ENCODE data around the gene CDH6. TPM values are rescaled to one million over a fixed set of nuclear protein-coding genes. Genes with fewer than 3 reads are reported as not detected.
"Not testable (repeated sequence)": the region's sequence is repeated elsewhere in the genome, so short reads cannot be mapped to it uniquely, and the experiment has no call there.

The CDH6 gene
- total RNA-seq, 1 experiment from 2014 or later = 5.3 TPM

DNA sequence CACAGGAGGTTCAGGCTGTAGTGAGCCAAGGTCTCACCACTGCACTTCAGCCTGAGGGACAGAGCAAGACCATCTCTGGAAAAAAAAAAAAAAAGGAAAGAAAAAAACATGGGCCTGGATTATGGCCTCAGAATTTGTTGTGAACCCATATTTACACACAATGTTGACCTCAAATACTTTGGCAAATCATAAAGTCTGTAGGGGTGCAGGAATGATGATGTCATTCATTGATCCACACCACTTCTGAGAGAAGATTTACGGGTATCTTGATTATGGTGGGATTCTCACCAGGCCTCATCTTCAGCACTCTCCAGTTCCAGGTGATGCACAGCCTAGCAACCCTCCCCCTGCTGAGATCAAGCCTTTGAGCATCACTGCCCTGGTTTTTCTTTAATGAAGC, 156.9 kb downstream of the CDH6 start:
- Histone ChIP-seq H3K36me3 (replicated peaks; ENCODE audit: control insufficient read depth, insufficient read depth, low read length) (no peaks in the 10 kb centered on the region), H3K4me3 (ENCODE audit: insufficient read depth, low read depth, low read length) (no peak overlapping the region), H3K27me3 (ENCODE audit: control insufficient read depth, insufficient read depth, low read length) (no peaks in the 10 kb centered on the region)
- DNase-seq = no peak

DNA sequence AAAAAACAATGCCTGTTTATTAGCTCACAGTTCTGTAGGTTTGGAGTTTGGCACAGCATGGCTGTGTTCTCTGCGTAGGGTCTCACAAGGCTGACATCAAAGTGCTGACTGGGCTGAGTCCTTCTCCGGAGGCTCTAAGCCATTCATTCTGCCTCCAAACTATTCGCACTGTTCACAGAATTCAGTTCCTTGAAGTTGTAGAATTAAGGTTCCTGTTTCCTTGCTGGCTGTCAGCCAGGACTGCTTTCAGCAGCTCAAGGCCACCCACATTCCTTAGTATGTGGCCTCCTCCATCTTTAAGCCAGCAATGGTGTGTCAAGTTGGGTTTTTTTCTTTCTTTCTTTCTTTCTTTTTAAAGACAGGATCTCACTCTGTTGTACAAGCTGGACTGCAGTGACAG, 161.9 kb downstream of the CDH6 start:
- H3K4me3 ChIP-seq (ENCODE audit: insufficient read depth, low read depth, low read length) = no peak overlapping the region
- no peaks in the 10 kb centered on the region for H3K36me3 ChIP-seq (replicated peaks; ENCODE audit: control insufficient read depth, insufficient read depth, low read length)
- DNase-seq = no peak
- no peaks in the 10 kb centered on the region for H3K27me3 ChIP-seq (ENCODE audit: control insufficient read depth, insufficient read depth, low read length)

DNA sequence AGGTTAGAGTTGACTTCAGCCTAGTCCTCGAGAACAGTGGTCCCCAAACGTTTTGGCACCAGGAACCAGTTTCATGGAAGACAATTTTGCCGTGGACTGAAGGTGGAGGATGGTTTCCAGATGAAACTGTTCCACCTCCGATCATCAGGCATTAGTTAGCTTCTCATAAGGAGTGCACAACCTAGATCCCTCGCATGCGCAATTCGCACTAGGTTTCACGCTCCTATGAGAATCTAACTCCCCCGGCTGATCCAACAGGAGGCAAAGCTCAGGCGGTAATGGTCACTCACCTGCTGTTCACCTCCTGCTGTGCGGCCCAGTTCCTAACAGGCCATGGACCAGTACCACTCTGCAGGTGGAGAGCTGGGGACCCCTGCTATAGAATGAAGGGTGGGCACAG, 163.6 kb downstream of the CDH6 start:
- no peak for DNase-seq
- no peaks in the 10 kb centered on the region for H3K36me3 ChIP-seq (replicated peaks; ENCODE audit: control insufficient read depth, insufficient read depth, low read length)
- no peaks in the 10 kb centered on the region for H3K27me3 ChIP-seq (ENCODE audit: control insufficient read depth, insufficient read depth, low read length)
- H3K4me3 ChIP-seq (ENCODE audit: insufficient read depth, low read depth, low read length) = no peak overlapping the region

DNA sequence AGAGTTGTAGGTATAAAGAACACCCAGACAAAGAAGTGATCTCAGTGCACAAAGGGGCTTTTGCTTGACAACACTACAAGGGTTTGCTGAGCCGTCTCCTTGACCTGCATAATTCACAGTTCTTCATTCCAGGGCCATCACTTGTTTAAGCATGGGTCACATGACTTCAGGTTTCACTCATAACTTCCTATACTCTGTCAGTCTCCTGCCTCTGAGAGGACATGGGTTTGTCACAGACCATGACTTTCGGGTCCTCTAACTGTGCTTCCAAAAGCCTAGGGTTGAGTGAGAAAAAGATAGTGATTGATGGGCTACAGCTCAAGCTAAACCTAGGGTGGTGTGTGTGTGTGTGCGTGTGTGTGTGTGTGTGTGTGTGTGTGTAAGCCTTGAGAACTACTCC, 166.4 kb downstream of the CDH6 start:
- DNase-seq = no peak
- H3K36me3 ChIP-seq (replicated peaks; ENCODE audit: control insufficient read depth, insufficient read depth, low read length) = no peaks in the 10 kb centered on the region
- no peak overlapping the region for H3K4me3 ChIP-seq (ENCODE audit: insufficient read depth, low read depth, low read length)
- H3K27me3 ChIP-seq (ENCODE audit: control insufficient read depth, insufficient read depth, low read length) = no peaks in the 10 kb centered on the region

DNA sequence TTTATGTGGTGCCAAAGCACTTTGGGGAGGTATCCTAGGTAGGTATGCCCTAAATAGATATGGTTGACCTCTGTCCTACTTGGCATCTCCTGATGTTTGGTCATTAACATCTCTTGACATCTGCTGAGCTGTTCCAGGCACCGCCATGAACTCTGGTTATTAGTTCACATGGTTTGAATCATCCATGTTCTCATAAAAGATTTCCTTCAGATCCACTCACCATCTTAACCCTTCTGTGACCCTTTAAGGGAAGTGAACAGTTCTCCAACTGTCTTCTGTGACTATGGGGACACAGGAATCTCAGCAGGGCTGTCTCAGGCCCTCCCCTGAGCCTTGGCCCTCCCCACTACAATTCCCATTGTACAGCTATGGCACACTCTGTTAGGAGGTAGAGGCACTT, 167.7 kb downstream of the CDH6 start:
- H3K4me3 ChIP-seq (ENCODE audit: insufficient read depth, low read depth, low read length) = no peak overlapping the region
- H3K36me3 ChIP-seq (replicated peaks; ENCODE audit: control insufficient read depth, insufficient read depth, low read length) = no peaks in the 10 kb centered on the region
- H3K27me3 ChIP-seq (ENCODE audit: control insufficient read depth, insufficient read depth, low read length) = no peaks in the 10 kb centered on the region
- no peak for DNase-seq

DNA sequence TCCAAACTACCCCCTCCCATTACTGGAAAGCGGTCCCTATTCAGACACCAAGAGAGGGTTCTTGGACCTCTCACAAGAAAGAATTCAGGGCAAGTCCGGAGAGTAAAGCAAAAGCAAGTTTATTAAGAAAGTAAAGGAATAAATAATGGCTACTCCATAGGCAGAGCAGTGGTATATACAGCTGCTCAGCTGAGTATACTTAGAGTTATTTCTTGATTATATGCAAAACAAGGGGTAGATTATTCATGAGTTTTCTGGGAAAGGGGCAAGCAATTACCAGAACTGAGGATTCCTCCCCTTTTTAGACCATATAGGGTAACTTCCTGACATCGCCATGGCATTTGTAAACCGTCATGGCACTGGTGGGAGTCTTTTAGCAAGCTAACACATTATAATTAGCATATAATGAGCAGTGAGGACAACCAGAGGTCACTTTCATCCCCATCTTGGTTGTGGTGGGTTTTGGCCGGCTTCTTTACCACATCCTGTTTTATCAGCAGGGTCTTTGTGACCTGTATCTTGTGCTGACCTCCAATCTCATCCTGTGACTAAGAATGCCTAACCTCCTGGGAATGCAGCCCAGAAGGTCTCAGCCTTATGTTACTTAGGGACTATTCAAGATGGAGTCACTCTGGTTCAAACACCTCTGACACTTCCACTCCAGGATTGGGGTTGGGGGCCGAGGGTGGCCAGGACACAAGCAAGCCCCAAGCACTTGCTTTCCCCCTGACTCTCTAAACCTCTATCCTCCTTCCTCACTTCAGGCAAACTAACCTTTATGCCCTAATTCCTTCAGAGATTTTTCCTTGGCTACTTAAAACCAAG, 168.4 kb downstream of the CDH6 start:
- H3K4me3 ChIP-seq (ENCODE audit: insufficient read depth, low read depth, low read length) = not testable (repeated sequence)

DNA sequence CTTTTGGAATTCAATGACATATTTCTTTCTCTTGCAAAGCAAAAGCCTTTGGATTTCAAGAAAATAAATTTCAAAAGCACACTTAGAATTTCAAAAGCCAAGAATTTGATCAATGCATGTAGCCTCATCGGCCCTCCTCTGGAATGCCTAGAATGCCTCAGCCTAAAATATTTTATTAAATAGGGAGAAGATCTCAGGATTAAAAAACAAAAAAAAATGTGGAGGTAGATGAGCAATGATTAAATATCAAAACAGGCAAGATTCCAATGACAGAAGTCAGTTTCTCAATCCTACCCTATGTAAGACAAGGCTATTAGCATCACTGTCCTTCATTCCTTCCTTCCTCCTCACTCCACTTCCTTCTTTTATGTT, 169.0 kb downstream of the CDH6 start:
- H3K36me3 ChIP-seq (replicated peaks; ENCODE audit: control insufficient read depth, insufficient read depth, low read length) = no peaks in the 10 kb centered on the region
- H3K27me3 ChIP-seq (ENCODE audit: control insufficient read depth, insufficient read depth, low read length) = no peaks in the 10 kb centered on the region
- no peak for DNase-seq
- no peak overlapping the region for H3K4me3 ChIP-seq (ENCODE audit: insufficient read depth, low read depth, low read length)

More for the DNA sequence above, 168.4 kb downstream of the CDH6 start:
- H3K27me3 ChIP-seq (ENCODE audit: control insufficient read depth, insufficient read depth, low read length); DNase-seq; H3K36me3 ChIP-seq (replicated peaks; ENCODE audit: control insufficient read depth, insufficient read depth, low read length): not testable (repeated sequence)

DNA sequence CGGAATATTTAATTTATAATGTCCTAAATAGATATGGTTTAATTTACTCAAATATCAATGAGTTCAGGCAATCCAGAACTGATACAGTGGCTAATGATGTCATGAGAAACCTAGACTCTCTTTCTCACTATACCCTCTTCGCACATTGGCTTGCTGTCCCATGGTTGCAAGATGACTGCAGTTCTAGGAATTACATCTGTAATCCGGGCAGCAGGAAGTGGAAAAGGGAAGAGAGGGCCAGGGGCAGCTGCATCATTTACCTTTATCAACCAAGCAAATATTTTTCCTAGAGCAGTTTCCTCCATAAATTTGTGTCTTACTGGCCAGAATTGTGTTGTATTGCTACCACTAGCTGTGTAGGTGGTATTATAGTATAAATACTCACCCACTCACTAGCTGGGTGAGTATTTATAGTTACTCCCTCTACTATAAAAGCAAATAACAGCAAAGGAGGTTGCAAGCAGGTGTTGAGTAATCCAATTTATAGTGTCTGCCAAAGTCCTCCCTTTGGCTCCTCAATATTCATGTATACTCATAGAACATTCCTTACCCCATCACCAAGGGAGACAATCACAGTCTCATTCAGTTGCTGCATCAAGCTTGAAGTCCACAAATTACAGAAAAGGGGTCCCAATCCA, 169.6 kb downstream of the CDH6 start:
- DNase-seq = no peak
- no peak overlapping the region for H3K4me3 ChIP-seq (ENCODE audit: insufficient read depth, low read depth, low read length)
- no peaks in the 10 kb centered on the region for H3K36me3 ChIP-seq (replicated peaks; ENCODE audit: control insufficient read depth, insufficient read depth, low read length)
- no peaks in the 10 kb centered on the region for H3K27me3 ChIP-seq (ENCODE audit: control insufficient read depth, insufficient read depth, low read length)

DNA sequence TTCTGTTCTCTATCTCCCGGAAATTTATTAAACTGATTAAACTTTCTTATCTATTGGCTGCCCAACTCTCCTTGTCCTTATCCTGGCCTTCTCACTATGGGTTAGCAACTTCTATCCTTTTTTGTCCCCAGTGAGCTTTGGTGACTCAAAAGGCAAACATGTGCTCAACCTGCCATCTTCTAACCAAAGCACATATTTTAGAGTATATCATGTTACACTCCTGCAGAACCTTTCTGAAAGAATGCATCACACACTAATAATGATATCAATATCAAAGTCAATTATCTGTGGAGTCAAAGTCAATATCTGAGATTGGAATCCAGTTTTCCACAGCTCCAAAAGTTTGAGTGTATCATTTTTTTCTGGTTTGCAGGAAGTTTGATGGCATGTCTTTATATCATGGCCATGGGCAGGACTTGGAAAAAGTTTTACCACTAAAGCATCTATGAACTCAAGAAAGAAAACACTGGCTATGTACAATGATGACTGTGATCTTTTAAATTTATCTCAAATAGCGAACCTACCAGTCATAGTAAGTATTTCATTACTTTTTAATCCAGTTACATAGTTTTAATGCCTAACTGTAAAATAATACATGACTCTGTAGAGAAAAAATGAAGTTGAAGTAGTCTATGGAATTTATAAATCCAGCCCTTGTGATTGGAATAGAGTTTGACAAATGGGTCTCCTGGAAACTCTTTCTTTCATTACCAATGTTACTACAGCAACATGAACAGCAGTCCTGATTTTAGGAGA, 171.6 kb downstream of the CDH6 start:
- Histone ChIP-seq H3K36me3 (replicated peaks; ENCODE audit: control insufficient read depth, insufficient read depth, low read length) (no peaks in the 10 kb centered on the region), H3K27me3 (ENCODE audit: control insufficient read depth, insufficient read depth, low read length) (no peaks in the 10 kb centered on the region), H3K4me3 (ENCODE audit: insufficient read depth, low read depth, low read length) (no peak overlapping the region)
- no peak for DNase-seq

DNA sequence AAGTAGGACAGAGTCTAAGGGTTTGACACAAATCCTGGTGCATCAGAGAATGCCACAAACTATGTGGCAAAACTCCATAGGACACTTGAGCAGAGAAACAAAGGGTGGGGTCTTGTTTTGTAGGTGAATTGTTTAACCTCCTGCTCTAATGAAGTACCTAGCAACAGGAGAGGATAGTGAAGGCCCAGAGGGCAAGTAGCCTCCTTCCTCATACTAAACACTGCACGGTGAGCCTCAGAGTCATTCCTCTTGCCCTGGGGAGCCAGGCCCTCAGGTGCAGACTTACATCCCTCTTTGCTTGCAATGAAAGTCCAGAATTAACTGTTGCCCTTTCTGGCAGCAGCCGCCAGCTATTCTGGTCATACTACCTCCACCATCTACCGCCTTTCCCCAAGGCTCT, 172.3 kb downstream of the CDH6 start:
- H3K27me3 ChIP-seq (ENCODE audit: control insufficient read depth, insufficient read depth, low read length) = no peaks in the 10 kb centered on the region
- no peak for DNase-seq
- H3K36me3 ChIP-seq (replicated peaks; ENCODE audit: control insufficient read depth, insufficient read depth, low read length) = no peaks in the 10 kb centered on the region
- no peak overlapping the region for H3K4me3 ChIP-seq (ENCODE audit: insufficient read depth, low read depth, low read length)

DNA sequence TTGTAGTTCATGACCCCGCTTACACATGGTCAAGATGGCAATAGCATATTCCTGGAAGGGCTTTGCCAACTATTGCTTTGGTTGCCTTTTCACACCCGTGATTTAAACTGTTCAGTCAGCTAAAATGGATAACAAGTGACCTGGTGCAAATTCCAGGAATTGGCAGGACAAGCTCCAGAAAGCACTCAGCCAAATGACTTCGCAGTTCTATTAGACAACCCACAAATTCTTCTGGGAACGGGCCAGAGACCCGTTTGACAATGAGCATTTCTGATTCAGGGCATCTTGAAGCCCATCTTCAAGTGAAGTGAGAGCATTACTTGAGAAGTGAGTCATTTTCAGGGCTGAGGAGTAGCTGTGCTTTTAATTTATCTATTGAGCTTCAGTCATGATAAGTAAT, 173.5 kb downstream of the CDH6 start:
- no peak for DNase-seq
- H3K36me3 ChIP-seq (replicated peaks; ENCODE audit: control insufficient read depth, insufficient read depth, low read length) = no peaks in the 10 kb centered on the region
- H3K4me3 ChIP-seq (ENCODE audit: insufficient read depth, low read depth, low read length) = no peak overlapping the region
- H3K27me3 ChIP-seq (ENCODE audit: control insufficient read depth, insufficient read depth, low read length) = no peaks in the 10 kb centered on the region

DNA sequence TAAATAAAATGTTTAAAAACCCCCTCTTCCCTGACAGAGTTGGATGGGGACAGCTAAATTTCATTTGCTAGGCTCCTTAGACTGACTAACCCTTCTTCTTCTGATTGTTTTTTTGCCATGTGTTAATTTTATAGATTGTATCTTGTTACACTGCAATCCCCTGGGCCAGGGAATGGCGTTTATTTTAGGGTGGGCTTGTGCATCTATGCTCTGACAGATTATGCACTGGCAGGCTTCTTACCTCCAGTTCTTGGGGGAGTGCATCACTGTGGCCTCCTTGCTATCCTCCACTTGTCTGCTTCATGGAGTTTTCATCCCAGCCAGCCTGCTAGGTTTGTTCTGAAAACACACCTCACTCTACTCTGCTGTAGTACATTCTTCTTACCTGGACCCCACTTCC, 178.6 kb downstream of the CDH6 start:
- no peak overlapping the region for H3K4me3 ChIP-seq (ENCODE audit: insufficient read depth, low read depth, low read length)
- no peaks in the 10 kb centered on the region for H3K27me3 ChIP-seq (ENCODE audit: control insufficient read depth, insufficient read depth, low read length)
- DNase-seq = no peak
- H3K36me3 ChIP-seq (replicated peaks; ENCODE audit: control insufficient read depth, insufficient read depth, low read length) = no peaks in the 10 kb centered on the region

DNA sequence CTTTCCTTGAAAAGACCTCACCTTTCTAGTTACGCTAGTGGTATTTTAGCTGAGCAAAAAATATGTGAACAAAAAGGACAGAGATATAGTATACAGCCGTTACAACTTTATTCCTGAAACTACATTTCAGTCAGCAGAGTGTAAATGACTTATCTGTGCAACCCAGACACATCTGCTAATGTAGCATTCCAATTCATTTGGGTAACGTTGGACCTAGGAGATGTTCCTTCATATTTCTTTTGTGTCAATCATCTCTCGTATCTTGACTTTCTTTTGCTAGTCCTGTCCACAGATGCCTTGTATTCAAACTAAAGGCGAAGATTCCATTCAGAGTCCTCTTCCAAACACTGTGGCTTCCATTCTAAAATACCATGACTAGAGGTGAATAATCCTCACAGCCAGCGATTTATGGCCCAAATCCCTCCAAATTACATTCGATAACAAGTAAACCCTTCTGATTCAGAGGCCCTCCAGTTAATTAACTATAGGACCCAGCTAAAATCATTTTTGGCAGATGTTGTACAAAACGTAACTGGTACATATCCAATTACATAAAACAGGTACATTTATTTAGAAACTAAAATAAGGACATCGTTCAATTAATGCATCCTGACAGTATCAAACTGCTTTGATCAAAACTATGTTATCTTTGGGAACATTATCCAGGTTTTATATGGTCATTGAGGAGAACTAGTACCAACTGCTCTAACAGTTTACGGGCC, 182.7 kb downstream of the CDH6 start:
- Histone ChIP-seq H3K27me3 (ENCODE audit: control insufficient read depth, insufficient read depth, low read length) (no peaks in the 10 kb centered on the region), H3K36me3 (replicated peaks; ENCODE audit: control insufficient read depth, insufficient read depth, low read length) (no peaks in the 10 kb centered on the region), H3K4me3 (ENCODE audit: insufficient read depth, low read depth, low read length) (no peak overlapping the region)
- DNase-seq = no peak

DNA sequence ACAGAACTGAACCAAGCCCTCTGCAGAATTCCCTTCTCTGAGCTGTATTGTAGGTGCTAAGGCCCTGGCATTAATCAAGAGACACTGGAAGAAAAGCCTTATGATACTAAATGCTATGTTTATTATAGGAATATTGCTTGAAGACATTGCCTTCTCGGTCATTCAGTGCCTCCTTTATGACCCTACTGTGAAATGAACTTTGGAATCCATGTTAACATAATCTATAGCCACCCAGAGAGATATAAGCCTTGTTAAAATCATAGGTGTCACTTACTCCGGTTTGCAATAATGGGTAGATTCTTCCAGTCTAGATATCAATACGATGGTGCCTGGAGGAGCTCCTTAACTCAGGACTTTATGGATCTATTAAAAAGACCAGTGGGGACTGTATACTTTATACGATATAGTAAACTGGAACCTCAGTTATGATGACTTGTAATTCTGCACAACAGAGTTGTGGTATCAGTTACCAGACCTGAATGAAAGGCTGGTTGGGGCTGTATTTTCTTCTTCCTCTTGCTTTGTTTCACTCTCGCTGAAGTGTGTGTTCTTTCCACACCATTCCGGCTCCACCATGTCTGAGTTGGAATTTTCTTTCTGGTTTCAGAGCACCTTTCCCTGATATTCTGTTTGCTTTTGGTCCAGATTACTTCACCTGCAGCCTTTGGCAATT, 183.9 kb downstream of the CDH6 start:
- DNase-seq = no peak
- Histone ChIP-seq H3K4me3 (ENCODE audit: insufficient read depth, low read depth, low read length) (no peak overlapping the region), H3K27me3 (ENCODE audit: control insufficient read depth, insufficient read depth, low read length) (no peaks in the 10 kb centered on the region), H3K36me3 (replicated peaks; ENCODE audit: control insufficient read depth, insufficient read depth, low read length) (no peaks in the 10 kb centered on the region)
